Activated gamma-delta T cell (primary cell): ENCODE data around the gene WNT7B.

ENCODE experiments used
- DNase-seq: peaks from one replicate; lab custom pipeline; 2025; lab: John Stamatoyannopoulos, UW

The WNT7B gene

DNA sequence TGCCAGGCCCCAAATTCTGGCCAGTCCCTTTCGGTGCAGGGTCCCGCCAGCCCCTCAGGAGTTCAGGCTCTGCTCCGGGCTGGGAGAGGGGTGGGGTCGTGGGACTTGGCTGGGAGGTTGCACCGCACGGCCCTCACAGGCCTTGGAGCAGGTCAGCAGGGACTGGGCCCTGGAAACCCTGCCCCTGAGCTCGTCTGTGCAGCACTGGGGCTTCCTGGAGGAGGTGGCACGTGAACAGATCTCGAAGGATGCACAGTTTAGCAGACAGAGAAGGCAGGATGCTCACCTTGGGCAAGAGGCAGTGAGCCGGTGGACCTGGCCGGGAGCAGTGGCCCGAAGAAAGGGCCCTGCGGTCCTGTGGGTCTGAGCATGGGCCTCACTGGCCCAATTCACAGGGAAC, 70.0 kb downstream of the WNT7B start:
- no peak for DNase-seq

DNA sequence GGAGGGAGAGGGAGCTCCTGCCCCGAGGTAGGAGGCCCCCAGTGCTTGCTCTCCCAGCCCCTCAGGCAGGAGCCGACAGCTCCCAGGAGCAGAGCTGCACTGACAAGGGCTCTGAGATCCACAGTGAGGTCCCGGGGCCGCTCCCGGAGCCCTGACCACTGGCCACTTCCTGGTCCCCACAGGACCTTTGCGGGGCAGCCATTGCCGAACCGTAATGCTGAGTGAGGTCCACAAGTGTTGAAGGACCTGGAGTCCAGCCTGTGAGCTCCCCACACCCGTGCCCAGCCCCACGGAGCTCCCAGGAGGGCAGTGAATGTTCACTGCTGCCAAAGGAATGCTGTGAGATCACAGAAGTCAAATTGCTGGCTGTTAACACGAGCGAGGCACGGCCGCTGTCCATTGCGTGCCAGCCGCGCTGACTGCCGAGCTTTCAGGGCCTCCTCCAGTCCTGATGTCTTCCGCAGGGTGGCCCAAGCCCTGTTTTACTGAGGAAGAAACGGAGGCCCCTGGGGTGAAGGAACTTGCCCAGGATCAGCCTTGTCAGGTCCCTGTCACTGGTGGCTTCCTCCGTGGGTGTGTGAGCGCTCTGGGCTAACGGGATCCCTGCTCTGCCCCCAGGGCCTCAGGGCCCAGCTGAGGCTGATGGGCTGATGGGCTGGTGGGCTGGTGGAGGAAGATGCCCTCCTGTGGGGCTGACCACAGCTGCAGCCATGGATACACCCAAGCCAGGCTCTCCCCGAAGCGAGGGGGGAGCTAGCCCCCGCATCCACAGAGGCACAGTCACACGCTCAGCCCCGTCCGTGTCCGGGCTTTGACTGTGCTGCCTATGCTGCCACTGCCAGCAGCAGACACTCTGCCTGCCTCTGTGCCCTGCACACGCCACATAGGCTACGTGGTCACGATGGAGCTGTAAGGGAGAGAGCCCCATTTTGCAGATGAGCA, 70.8 kb downstream of the WNT7B start:
- no peak for DNase-seq

DNA sequence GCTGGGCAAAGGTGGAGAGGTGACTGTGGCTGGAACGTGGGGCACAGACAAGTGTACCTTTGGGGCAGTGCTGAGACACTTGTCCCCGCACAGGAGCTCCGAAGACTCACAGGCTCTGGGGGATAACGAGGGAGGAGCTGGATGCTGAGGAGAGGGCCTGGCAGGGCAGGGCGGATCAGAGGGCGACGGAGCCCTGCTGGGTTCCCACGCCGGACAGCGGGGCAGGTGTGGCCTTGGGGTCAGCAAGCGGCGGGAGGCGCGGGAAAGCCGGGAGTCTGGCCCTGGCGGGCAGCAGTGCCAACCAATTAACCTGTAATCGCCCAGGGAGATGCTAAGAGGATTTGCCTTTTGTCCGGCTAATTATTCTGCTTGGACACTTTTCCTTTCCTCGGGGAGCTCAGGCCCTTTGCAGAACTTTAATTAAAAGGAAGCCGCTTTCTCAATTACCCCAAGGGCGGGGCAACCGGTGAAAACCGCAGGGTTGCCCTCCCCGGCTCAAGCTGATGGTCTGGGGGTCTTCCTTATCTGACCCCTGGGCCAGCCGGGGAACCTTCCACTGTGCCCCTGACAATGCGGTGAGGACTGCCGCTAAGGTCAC, 71.5 kb downstream of the WNT7B start:
- DNase-seq: no peak

DNA sequence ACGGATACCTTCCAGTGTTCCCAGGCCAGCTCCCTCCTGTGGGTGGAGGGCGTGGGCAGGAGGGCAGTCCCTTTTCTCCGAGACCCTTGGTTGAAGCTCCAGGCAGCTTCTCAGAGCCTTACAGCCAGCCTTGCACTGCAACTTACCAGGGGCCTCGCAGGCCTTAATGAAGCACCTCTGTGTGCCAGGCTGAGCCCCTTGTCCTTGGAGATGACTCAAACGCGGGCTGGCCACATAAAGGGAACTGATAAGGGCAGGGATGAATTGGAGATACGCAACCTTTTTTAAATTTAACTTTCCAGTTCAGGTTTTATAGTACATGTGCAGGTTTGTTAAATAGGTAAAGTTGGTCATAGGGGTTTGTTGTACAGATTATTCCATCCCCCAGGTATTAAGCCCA, 72.7 kb downstream of the WNT7B start:
- no peak for DNase-seq

DNA sequence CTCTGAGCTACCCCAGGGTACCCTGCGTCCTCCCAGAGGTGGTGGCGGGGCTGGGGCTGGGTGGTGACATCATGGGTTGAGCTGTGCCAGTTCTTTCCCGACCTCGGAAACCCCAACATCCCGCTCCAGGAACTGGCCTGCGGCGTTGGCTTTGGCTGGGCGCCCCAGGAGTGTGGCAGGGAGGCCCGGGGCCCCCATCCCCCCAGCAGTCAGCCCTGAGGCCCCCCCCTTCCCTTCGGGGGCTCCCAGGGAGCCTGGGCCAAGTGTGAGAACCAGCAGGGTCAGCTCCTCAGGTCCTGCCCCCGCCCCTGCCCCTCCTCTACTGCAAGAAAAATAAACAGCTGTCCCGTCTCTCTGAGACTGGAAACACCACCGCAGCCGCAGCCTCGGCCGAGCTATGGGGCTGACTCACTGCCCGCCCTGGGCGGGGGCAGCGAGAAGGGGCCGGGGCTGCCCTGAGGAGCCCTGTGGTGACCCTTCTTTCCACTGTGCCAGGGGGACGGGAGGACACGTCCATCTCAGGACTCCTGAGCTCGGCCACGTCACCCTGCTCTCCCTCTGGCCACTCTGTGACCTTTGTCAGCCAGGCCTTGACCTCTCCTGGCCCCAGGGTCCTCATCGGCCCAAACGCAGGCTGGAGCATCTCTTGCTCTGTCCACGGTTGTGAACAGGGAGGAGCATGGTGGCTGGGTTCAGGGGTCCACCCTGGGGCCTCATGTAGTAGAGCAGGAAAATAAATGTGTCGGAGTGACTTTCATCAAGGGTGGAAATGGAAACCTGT, 73.4 kb downstream of the WNT7B start:
- no peak for DNase-seq

DNA sequence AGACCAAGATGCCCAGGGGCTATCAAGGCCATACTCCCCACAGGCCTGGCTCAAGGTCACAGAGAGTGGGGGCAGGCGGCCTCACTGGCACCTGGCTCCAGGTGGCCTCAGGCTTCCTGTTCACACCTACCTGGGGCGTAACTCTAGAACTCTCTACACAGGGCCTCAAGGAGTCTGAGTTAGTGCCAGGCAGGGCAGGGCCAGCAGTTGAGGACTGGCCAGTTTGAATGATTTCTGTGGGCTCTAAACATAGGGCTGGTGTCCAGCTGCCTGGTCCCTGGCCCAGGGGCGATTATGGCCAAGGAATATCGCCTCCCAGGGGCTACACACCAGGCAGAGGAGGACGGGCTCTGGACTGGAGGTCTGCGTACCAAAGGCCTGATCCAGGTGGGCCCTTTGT, 79.2 kb downstream of the WNT7B start:
- DNase-seq: no peak

DNA sequence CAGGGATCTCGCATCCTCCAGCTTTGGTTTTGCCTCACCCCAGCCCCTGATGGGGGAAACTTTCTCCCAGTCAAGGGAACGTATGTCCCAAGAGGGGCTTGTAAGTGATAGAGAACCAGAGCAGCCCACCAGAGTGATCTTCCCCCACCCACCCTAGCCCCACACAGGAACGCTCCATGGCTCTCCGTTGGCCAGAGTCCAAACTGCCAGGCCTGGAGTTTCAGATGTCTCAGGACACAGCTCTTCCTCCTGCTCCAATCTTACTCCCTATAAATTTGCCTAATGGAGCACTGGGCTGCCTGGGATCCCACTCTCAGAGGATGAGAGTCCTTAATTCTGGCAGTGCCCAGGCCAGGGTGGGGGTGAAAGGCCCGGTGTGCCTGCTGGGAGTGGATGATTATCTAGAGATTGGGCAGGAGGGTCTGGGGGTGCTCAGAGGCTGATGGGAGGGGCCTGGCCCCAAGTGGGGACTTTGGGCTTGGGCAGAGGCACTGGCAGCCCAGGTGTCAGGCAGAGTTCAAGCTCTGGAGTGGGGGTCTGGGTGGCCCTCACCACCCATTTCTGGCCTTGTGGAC, 79.9 kb downstream of the WNT7B start:
- DNase-seq: no peak

DNA sequence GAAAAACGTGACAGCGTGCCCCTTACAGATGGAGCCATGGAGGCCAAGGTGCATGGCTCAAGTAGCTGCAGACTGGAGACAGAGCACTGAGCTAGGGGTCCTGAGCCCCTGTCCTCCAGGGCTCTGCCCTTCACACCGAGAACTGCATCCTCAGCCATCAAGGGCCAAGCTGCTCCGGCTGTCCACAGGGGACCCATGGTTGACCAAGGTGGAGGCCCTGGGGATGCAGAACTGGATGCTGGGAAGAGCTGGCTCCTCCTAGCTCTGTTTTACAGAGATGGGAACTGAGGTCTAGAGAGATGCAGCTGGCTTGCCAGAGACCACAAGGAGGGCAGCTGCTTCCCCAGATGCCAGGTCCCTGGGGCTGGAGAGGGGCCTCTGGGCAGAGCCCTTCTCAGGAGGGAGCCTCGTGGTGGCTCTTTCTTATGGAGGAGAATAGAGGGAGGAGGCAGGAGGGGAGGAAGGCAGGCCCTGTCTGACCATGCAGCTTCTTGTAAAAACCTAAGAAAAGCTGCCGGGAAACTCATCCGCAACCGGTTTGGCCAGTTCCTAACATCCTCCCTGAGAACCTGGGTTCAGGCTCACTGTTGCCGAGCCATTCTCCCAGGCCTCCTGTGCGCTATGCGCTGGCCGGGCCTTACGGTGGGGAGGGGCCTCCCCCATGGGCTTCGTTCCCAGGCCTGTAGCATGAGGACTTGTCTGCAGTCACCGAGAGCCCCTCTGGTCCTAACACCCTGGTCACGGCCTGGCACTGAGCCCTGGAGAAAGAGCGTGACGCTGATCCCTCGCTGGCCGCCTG, 80.6 kb downstream of the WNT7B start:
- DNase-seq: no peak

DNA sequence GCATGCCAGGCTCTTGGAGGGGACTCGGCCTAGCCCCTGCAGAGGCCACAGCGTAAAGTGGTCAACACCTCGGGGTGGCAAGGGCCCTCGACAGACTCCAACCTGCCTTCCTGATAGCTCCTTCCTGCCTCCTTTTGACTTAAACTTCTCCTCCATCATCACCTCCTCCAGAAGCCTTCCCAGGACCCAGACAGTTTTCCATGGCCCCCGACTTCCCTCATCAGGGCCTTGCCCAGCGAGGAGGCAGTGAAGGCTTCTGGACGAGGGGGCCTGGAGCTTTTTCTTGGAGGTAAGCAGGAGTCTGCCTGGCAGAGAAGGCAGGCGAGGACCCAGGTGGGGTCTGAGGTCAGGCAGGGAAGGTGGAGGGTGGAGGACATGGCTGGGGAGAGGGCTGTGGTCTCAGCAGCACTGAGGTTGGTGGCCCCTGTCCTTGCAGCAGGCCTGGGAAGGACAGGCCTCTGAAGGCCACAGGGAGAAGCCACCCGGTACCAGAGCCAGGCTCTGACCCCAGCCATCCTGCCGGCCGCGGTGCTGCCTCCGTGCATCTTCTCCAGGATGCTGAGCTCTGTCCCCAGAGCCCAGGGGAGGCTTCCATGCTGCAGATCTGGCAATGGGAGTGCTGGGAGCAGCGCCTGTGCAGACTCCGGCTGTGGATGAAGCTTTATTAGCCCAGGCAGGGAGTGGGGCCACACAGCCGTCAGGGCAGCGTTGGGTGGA, 81.4 kb downstream of the WNT7B start:
- no peak for DNase-seq

DNA sequence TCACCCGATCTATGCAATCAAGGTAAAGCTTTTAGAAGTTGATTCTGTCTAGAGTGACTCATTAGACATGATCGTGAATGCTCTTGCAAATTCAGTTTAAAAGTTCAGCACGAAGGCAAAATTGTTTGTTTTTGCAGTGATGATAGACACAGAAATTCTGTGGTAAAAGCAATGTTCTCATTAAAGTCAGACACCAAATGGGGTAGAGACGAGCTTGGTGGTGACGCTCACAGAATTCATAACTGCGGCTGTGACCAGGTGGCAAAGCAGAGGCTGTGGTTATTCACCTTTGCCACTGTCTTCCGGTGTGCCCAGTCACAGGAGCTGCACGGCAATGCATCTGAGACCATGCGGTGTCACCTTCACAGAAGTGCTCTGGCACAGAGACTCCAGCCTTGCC, 83.4 kb downstream of the WNT7B start:
- DNase-seq: no peak

DNA sequence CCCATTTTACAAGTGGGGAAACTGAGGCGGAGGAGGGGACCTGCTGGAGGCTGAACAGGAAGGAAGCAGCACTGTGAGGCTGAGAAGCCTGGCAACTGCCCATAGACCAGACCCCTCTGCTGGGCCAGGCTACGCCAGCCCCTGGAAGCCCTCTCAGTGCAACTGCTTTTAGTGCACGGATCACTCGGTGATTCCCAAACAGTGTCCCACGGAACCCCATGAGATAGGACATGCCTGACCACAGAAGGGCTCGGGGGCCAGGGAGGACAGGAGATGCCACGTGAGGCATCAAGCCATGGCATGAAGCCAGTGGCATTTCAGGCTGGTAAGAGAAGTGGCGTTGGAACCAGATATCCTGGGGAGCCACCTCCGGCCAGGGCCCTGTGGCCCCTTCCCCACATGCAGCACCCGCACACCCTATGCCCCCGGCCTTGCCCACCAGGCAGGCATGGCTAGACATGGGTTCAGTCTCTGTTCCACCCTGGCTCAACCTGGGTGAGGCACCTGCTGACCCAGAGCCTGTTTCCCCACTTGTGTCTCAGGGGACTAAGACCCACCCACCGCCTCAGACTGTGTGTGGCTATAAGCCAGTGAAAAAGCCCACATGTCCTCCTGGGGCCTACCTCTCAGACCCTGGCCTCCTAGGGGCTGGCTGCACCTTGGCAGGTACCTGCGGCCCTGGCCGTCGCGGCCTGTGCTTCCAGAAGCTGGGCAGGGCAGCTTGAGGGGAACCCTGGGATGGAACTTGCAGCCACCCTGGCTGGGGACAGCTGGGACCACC, 84.1 kb downstream of the WNT7B start:
- no peak for DNase-seq

DNA sequence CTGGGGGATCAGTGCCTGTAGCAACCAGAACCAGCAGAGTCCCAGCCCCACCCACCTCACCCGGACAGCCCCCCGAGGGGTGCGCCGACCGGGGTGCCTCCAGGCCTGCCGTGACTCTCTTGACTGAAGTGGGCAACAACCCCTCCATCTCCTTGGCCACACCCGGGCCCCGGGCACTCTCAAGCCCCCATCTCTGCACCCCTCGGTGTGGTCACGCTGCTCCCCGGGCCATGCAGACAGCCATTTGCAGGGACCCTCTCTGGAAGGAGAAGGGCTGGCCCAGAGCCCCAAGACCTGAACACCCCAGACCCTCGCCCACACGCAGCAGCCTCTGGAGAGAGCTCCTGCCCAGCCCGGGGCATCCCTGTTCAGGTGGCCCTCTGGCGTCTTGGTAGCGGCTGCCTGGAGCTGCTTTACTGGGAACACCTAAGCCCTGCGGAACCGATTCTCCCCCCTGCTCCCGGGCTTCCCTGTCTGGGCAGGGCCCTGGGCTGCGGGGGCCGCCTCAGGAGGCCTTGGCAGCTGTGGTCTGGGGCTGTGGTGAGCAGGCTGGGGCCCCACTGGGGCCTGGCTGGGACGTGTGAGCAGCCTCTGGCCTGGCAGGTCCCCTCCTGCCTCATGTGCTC, 84.9 kb downstream of the WNT7B start:
- DNase-seq: no peak

DNA sequence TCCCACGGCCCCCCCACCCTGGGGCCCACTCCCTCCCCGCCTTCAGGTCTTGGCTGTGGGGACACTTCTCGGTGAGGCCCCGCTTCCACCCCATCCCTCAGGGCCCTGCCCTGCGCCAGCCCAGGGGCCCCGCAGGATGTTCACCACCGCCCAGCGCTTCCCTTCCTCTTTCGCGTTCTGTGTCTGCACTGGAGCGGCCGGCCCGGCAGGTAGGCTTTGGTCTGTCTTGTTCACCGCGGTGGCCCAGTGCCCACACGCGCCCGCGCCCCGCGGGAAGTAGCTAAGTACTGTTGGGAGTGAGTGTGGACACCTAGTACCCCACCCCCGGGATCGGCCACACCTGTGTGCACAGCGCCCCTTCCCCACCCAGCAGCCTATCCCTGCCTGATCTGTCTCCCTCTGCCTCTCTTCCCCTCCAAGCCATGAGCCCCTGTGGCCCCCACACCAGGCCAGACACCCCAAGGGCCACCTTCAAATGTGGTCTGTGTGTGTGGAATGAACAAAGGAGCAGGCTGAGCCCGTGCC, 85.4 kb downstream of the WNT7B start:
- DNase-seq: no peak

DNA sequence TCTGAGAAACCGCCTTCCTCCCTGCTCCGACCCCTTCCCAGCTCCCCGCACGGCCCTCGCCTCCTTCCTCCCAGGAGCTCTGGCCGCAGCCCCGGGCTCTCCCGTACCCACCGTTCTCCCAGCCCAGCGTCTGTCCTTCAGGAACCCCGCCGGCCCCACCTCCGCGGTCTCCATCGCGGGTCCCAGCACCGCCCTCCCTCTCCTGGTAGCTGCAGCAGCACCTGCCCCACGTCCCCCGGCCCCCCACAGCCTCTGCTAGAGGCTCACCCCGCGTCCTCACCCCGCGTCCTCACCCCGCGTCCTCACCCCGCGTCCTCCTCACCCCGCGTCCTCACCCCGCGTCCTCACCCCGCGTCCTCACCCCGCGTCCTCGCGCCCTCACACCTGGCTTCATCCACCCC, 85.9 kb downstream of the WNT7B start:
- no peak for DNase-seq

DNA sequence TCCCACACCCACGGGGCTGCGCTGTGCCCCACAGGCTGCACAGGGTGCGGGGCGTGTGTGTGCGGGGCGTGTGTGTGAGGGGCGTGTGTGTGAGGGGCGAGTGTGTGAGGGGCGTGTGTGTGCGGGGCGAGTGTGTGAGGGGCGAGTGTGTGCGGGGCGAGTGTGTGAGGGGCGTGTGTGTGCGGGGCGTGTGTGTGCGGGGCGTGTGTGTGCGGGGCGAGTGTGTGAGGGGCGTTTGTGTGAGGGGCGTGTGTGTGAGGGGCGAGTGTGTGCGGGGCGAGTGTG, 86.7 kb downstream of the WNT7B start:
- DNase-seq: no peak

DNA sequence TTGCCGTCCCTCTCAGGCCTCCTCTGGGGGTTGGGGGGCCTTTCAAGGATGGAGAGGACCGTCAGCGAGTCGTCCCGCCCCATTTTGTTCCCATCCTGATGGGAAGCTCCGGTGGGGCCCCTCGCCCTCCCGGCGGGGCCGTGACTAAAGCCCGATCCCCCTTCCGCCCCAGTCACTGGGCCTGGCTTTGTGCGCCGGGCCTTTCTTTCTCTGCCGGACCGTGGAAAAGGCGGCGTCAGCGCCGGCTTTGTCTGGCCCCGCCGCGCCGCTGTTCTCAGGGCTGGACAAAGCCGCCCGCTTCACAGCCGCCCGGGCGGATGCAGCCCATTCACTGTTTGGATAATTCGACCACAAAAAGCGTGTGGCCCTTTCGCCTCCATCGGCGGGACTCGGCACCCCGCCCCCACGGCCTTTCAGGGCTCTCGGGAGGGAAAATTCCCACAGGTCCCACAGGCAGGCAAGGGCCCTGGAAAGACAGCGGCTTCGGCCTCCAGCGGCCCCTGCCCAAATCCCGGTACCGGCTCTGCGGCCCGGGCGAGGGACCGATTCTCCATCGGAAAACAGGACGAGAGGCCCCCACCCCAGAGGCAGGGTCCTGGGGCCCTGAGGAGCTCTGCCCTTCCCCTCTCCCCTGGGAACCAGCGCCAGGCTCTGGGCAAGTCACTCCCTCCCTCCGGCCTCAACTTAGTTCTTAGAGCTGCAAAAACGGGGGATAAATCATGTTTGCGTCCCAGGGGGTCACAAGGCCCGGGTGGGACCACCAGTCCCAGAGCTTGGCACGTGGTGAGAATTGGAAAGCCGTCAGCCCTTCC, 87.2 kb downstream of the WNT7B start:
- DNase-seq: no peak

DNA sequence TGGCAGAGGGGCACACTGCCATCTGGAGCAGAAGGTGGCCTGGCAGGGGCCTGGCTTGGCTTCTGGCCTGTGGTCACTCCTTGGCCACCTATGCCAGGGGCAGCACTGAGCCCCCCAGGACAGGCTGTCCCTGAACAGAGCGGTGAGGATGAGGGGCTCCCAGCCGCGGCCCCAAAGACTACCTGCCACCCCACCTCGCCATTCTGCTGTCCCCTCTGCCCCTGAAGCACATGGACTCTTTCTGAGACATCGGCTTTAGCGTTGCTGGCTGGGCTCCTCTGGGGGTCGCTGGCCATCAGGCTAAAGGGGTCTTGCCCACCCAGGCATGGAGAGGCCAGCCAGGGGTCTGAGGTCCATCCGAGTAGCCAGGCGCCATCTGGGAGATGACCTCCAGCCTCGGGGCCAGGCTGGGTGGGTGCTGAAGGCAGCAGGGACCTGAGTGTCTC, 87.8 kb downstream of the WNT7B start:
- no peak for DNase-seq

DNA sequence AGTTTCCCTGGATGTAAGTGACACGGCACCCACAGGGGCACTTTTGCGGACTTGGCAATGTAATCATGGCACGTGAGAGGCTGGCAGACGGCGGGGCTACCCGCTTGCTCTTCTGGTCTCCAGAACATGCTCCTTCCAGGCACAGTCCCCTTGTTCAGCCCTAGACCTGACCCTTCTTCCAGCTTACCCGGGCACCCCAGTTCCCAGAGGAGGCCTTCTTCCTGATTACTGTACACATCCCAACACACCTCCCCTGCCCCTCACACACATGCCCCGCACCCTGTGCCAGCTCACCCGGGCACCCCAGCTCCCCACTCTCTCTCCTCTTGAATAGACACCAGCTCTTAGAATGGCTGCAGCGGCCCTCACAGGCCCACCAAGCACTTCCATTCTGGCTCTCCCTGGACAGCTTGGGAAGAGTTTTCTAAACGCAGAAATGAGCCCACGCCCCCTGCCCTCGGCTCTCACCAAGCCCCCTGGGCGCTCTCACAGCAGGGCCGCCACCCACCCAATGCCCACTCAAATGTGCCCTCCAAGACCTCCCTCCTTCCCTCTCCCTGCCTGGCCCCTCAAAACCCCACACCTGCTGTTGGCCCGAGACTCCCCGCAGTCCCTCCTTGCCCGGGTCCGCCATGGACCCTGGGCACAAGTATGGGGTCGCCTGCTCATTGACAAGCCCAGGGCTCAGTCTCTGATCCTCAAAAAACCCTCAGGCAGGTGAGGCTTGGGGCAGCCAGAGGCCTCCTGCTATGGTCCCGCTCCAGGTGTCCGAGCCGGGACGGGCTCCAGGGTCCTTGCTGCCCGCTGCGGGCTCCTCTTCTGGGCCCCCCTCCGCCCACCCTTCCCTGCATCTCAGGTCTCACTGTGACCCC, 88.5 kb downstream of the WNT7B start:
- no peak for DNase-seq
